K562 (cell line): ENCODE data around the gene ABCC1. TPM values are rescaled to one million over a fixed set of nuclear protein-coding genes. Genes with fewer than 3 reads are reported as not detected.
A peak's percentile ranks its signal among the peaks of the same experiment; 100 is the strongest.

Experiments
- ATAC-seq: fragments of 200-7000 bp; cut with Tn5 transposase; 3 replicates; pipeline ENCODE4 v1.9.1; 2020; ENCODE audit warnings: moderate library complexity
- BruUV-seq: library from RNA; stranded (reverse); fragments of 400-500 nt; replicated peaks from 2 replicates; lab custom pipeline; 2021; lab: Mats Ljungman, UMichigan
- CTCF ChIA-PET: fragments of 300-600 bp; formaldehyde crosslinking; extraction: SDS; loops from one replicate; lab custom pipeline; 2021; ENCODE audit warnings: low intra/inter-chr PET ratio; lab: Yijun Ruan, JAX
- POLR2A ChIA-PET: fragments of 300-600, 350-650 bp; sonication (Branson Sonifier 250); formaldehyde crosslinking; extraction: SDS; loops from one replicate; lab custom pipeline; 2021; ENCODE audit warnings: antibody characterized with exemption, inconsistent platforms; lab: Yijun Ruan, JAX
- DNase-seq, 4 experiments: peaks; one replicate each; pipeline versions ENCODE4 v3.0.0 to v3.0.0-alpha.2; 2011 to 2018; ENCODE audit warnings: low spot score in 3 of 4, mixed read lengths in 3 of 4; ENCODE audit errors: extremely low read depth in 1 of 4
- FAIRE-seq: peaks from 2 replicates; lab custom pipeline; 2011; peaks lifted over from hg19 to GRCh38; lab: Jason Lieb, UNC
- H2AFZ ChIP-seq: 2 replicates; pipeline ENCODE4 v1.6.0; 2011; ENCODE audit warnings: low read depth, low read length, control low read depth, inconsistent platforms
- H3K27ac ChIP-seq: fragments of 200-600 bp; 3 replicates; pipeline ENCODE4 v1.8.0; 2011; ENCODE audit warnings: low read depth, mild to moderate bottlenecking, control low read depth, inconsistent platforms, low read length, moderate library complexity, mixed read lengths; ENCODE audit errors: extremely low read depth
- H3K27me3 ChIP-seq, 2 experiments: fragments of 300-600 bp in 1 of 2; 2 replicates in 1 of 2; 3 replicates in 1 of 2; pipeline versions ENCODE4 v1.6.0 to v1.8.0; 2011; ENCODE audit warnings: inconsistent platforms in 2 of 2, low read length in 2 of 2, mild to moderate bottlenecking in 1 of 2, mixed read lengths in 1 of 2, moderate library complexity in 1 of 2; ENCODE audit not compliant: control insufficient read depth in 2 of 2, insufficient read depth in 2 of 2
- H3K36me3 ChIP-seq: fragments of 300-600 bp; 3 replicates; pipeline ENCODE4 v1.8.0; 2011; ENCODE audit warnings: mild to moderate bottlenecking, low read length, inconsistent platforms; ENCODE audit not compliant: control insufficient read depth, insufficient read depth
- H3K4me1 ChIP-seq, 2 experiments: fragments of 200-600 bp in 1 of 2; replicated peaks in 1 of 2; 2 replicates in 1 of 2; 3 replicates in 1 of 2; pipeline versions ENCODE4 v1.5.1 to v1.8.0; 2011; ENCODE audit warnings: inconsistent platforms in 2 of 2, low read length in 2 of 2, mild to moderate bottlenecking in 1 of 2, mixed read lengths in 1 of 2, moderate library complexity in 1 of 2; ENCODE audit not compliant: control insufficient read depth in 2 of 2, insufficient read depth in 2 of 2
- H3K4me2 ChIP-seq: 2 replicates; pipeline ENCODE4 v1.6.1; 2011; ENCODE audit warnings: low read length, control low read depth, inconsistent platforms, mixed read lengths; ENCODE audit not compliant: insufficient read depth
- H3K4me3 ChIP-seq: fragments of 200-600 bp; sonication (generic), shearing (Covaris generic); 2 replicates; pipeline ENCODE4 v1.5.1; 2016; ENCODE audit warnings: control low read depth, inconsistent platforms
- H3K79me2 ChIP-seq: fragments of 200-600 bp; 3 replicates; pipeline ENCODE4 v1.8.0; 2011; ENCODE audit warnings: low read length, inconsistent platforms; ENCODE audit not compliant: control insufficient read depth, insufficient read depth
- H3K9ac ChIP-seq, 2 experiments: 2 replicates each; pipeline versions ENCODE4 v1.6.0 to v1.6.1; 2011; ENCODE audit warnings: low read depth in 2 of 2, low read length in 2 of 2, control low read depth in 1 of 2, inconsistent platforms in 1 of 2, mild to moderate bottlenecking in 1 of 2, mixed read lengths in 1 of 2; ENCODE audit not compliant: insufficient read depth in 1 of 2
- H3K9me1 ChIP-seq: one replicate; pipeline ENCODE4 v1.6.0; 2011; ENCODE audit warnings: inconsistent platforms, mild to moderate bottlenecking, low read length, moderate library complexity; ENCODE audit not compliant: control insufficient read depth, insufficient read depth
- H3K9me3 ChIP-seq: replicated peaks from 2 replicates; pipeline ENCODE4 v1.5.1; 2011; ENCODE audit warnings: low read depth, low read length, inconsistent platforms; ENCODE audit not compliant: control insufficient read depth, insufficient read depth
- H4K20me1 ChIP-seq: replicated peaks from 2 replicates; pipeline ENCODE4 v1.6.1; 2011; ENCODE audit warnings: low read length, inconsistent platforms, mixed read lengths; ENCODE audit not compliant: control insufficient read depth, insufficient read depth
- CLOCK ChIP-seq: fragments of 250-450 bp; sonication (Bioruptor Pico); IDR thresholded peaks from 2 replicates; pipeline ENCODE4 v1.4.0; 2020; ENCODE audit warnings: mild to moderate bottlenecking, moderate library complexity, borderline replicate concordance
- CSDE1 ChIP-seq, 2 experiments: fragments of 450-650 bp; IDR thresholded peaks; 2 replicates each; pipeline ENCODE4 v1.6.1; 2016; ENCODE audit warnings: mild to moderate bottlenecking in 1 of 2
- ETS2 ChIP-seq: IDR thresholded peaks from 2 replicates; pipeline ENCODE4 v1.6.1; 2016; ENCODE audit warnings: borderline replicate concordance, missing genetic modification characterization, mild to moderate bottlenecking, moderate library complexity, missing compliant biosample characterization; ENCODE audit not compliant: poor library complexity, severe bottlenecking
- MAFF ChIP-seq: IDR thresholded peaks from 2 replicates; pipeline ENCODE4 v1.6.1; 2012; ENCODE audit warnings: low read length, improper control_type of control experiment
- NFIC ChIP-seq: fragments of 450-650 bp; IDR thresholded peaks from 2 replicates; pipeline ENCODE4 v1.6.1; 2017; ENCODE audit warnings: mild to moderate bottlenecking, inconsistent platforms
- PURB ChIP-seq: sonication (generic); formaldehyde crosslinking; IDR thresholded peaks from 2 replicates; pipeline ENCODE4 v1.9.0; 2021; ENCODE audit warnings: low read depth, mild to moderate bottlenecking, missing genetic modification reagents
- SMAD3 ChIP-seq: fragments of 450-650 bp; formaldehyde crosslinking; conservative IDR thresholded peaks from 2 replicates; pipeline ENCODE4 v1.4.0; 2020; ENCODE audit warnings: mild to moderate bottlenecking
- ZNF232 ChIP-seq: sonication (generic); formaldehyde crosslinking; IDR thresholded peaks from 2 replicates; pipeline ENCODE4 v1.8.0; 2022; ENCODE audit warnings: mild to moderate bottlenecking, missing genetic modification reagents
- WGBS: fragments of 100-300 bp; shearing (Covaris generic); methylation state at CpG from one replicate; pipeline ENCODE4 v1.1.6; 2016; ENCODE audit warnings: low coverage, mixed read lengths; ENCODE audit not compliant: insufficient coverage; ENCODE audit errors: missing lambda C conversion rate; 5-methylcytosine and 5-hydroxymethylcytosine counted together
- in situ Hi-C: fragments of 300-500 bp; cut with MboI; formaldehyde crosslinking; loops from 4 replicates; pipeline ENCODE4 v1.15.0; 2018; ENCODE audit warnings: inconsistent platforms, mixed read lengths
- intact Hi-C: fragments of 100-400 bp; cut with micrococcal nuclease; formaldehyde crosslinking; loops from 2 replicates; pipeline ENCODE4 v1.14.2; 2022
- polyA plus RNA-seq, 8 experiments: library from polyadenylated mRNA; depleted of rRNA in 4 of 8; stranded (reverse) in 5 of 8; unstranded in 3 of 8; fragments of >200 nt; fragmentation: Nextera tagmentation in 2 of 8; fragmentation: Illumina TruSeq in 1 of 8; extraction: Ambion mirVana in 2 of 8; extraction: Trizol in 1 of 8; gene quantifications; 2 replicates each; pipeline versions ENCODE4 v1.2.1 to v1.2.3, GENCODE V29; 2011 to 2014; ENCODE audit warnings: inconsistent platforms in 1 of 8, missing spikeins in 1 of 8
- total RNA-seq, 7 experiments: library from RNA; depleted of rRNA in 6 of 7; stranded (reverse); fragments of >200 nt in 6 of 7; fragmentation: Illumina TruSeq in 2 of 7; extraction: Trizol in 2 of 7; gene quantifications; 2 replicates each; pipeline versions ENCODE4 v1.2.1 to v1.2.3, GENCODE V29; 2011 to 2021; ENCODE audit warnings: low replicate concordance in 1 of 7

Gene ABCC1
- total and polyA plus RNA-seq, 9 of the 15 experiments (the other 6 are each of a cell fraction or from before 2014, with no cell fraction given), result 3.9 to 41.6 (median 10.0) TPM

DNA sequence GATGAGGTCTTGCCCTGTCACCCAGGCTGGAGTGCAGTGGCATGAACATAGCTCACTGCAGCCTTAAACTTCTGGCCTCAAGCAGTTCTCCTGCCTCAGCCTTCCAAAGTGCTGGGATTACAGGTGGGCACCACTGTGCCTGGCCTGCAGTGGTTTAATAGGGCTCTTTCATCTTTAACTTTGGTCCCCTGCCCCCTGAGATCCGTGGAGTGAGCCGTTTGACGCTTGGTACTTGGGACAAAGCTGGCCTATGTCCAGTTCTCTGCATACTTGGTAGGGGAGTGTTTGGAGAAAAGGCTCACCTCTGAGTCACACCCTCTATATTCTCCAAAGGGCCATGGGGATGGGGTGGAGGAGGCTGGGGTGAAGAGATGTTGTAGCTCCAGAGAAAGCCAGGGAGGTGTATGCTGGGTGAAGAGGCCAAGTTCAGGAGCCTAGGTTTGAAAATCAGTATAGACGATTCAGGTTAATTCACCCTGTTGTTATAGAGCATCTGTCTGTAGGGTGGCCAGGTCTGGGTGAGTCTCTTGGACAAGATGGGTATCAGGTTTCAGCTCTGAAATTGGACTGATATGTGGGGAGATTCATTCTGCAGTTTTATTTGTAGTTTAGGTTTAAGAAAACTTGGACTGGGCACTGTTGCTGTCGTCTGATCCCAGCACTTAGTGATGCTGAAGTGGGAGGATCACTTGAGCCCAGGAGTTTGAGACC is 17.6 kb downstream of the ABCC1 start:
- POLR2A ChIA-PET, result interaction anchor here (1.0 to 1.1 kb wide), 4 partner anchors 10 to 79 kb away, joined by 3 to 4 read pairs (median 4); partner anchors contain the start of gene CEP20

More for the DNA sequence above, 17.6 kb downstream of the ABCC1 start:
- 37% methylated on average over 5 of the region's 5 CpGs for WGBS
- TF ChIP-seq SMAD3 (CRISPR knock-in tag) (no peak), MAFF (no peak), ETS2 (no peak), PURB (CRISPR knock-in tag) (no peak), ZNF232 (CRISPR knock-in tag) (no peak), NFIC (0 out of 2 replicates have a peak, but pooled peaks have one; percentile 21), CLOCK (CRISPR knock-in tag) (no peak), CSDE1 (IDR thresholded peaks at IDR 0.05) (no peak)
- Histone ChIP-seq H3K27me3 (no peaks in the 10 kb centered on the region), H3K9me1 (no peaks in the 10 kb centered on the region), H3K79me2 (peaks cover 88% of the 10 kb centered on the region), H3K36me3 (peaks cover 22% of the 10 kb centered on the region), H3K4me1 (no peaks in the 10 kb centered on the region; a peak in 1 of 5 replicates), H3K4me2 (no peak overlapping the region), H3K4me3 (no peak overlapping the region), H3K9me3 (peaks cover 18% of the 10 kb centered on the region), H3K27ac (no peak overlapping the region), H2AFZ (no peak overlapping the region), H3K9ac (no peak overlapping the region), H4K20me1 (no peaks in the 10 kb centered on the region)
- DNase-seq (no peak), ATAC-seq (no peak; the same call in 2 of the 3 replicates), FAIRE-seq (peak; percentile 35)
- BruUV-seq, result no TSS peak
- intact Hi-C loops, result no loop called here
- CTCF ChIA-PET, result no interaction called here
- in situ Hi-C loops, result no loop called here
